Activated gamma-delta T cell treated with anti-CD3 and anti-CD28 coated beads, Interleukin-2, amount 50 U/mL, for 16 hours (primary cell): ENCODE data around the gene NOL4L.

Experiments used
- DNase-seq: peaks from one replicate; pipeline ENCODE4 v3.0.0-alpha.2; 2020; ENCODE audit warnings: low read depth

NOL4L gene

GRCh38 chr20:32613192-32614053 is 28.3 kb upstream of the NOL4L start:
- no peak for DNase-seq

GRCh38 chr20:32612351-32613191 is 27.4 kb upstream of the NOL4L start:
- no peak for DNase-seq

- DNase-seq, result no peak
These were observed 26.7 kb upstream of the NOL4L start for GRCh38 chr20:32611868-32612267.

- DNase-seq, result no peak
These were observed 26.2 kb upstream of the NOL4L start for GRCh38 chr20:32611286-32611685.

- DNase-seq, result no peak
These were observed 25.5 kb upstream of the NOL4L start for GRCh38 chr20:32610472-32611218.

- no peak for DNase-seq
These were observed 24.9 kb upstream of the NOL4L start for GRCh38 chr20:32609993-32610392.

GRCh38 chr20:32609111-32609773 is 24.1 kb upstream of the NOL4L start:
- no peak for DNase-seq

- DNase-seq, result no peak
These were observed 23.5 kb upstream of the NOL4L start for GRCh38 chr20:32608664-32609015.

- no peak for DNase-seq
These were observed 22.9 kb upstream of the NOL4L start for GRCh38 chr20:32607727-32608663.

- no peak for DNase-seq
These were observed 22.2 kb upstream of the NOL4L start for GRCh38 chr20:32607324-32607723.

GRCh38 chr20:32606790-32607189 is 21.7 kb upstream of the NOL4L start:
- no peak for DNase-seq

GRCh38 chr20:32606107-32606506 is 21.0 kb upstream of the NOL4L start:
- DNase-seq, result no peak

GRCh38 chr20:32605167-32605656 is 20.1 kb upstream of the NOL4L start:
- DNase-seq, result no peak

GRCh38 chr20:32603046-32603726 is 18.1 kb upstream of the NOL4L start:
- no peak for DNase-seq

- DNase-seq, result no peak
These were observed 17.1 kb upstream of the NOL4L start for GRCh38 chr20:32602273-32602672.

- no peak for DNase-seq
These were observed 15.6 kb upstream of the NOL4L start for GRCh38 chr20:32600681-32601237.

GRCh38 chr20:32599783-32600340 is 14.7 kb upstream of the NOL4L start:
- DNase-seq, result no peak

GRCh38 chr20:32598606-32599005 is 13.5 kb upstream of the NOL4L start:
- no peak for DNase-seq

GRCh38 chr20:32597714-32598113 is 12.6 kb upstream of the NOL4L start:
- DNase-seq, result no peak
